ENCODE data around the gene DNAL1.
A peak's percentile ranks its signal among the peaks of the same experiment; 100 is the strongest.

DNAL1 gene

DNA sequence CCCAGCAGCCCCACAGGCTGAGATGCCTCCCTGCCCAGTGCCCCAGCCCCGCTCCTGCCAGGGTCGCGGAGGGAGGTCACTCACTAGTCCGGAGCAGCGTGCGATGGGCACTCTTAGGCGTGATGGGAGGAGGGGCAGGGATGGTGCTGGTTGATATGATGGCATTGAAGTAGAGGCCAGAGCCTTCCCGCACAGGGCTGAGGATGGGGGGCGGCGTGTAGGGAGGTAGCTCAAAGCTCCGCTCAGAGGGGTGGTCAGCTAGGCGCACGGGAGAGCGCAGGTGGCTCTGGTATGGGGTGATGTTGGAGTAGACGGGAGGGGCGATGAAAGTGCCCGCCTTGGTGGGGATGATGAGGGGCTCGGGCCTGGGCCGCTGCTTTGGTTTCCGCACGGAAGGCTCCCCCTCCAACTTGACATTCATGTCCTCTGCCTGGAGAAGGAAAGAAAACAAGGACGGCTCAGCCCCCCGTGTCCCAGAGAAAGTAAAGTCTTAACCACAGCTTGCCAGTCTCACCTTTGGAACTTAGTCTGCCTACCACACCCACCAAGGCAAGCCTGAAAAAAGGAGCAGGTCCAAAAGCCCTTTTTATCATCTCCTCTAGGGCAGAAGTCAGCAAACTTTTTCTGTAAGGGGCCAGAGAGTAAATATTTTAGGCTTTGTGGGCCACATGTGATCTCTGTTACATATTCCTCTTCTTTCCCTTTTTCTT is 84.9 kb downstream of the DNAL1 start:
- H3K4me1 ChIP-seq, result peaks cover 0 to 44% (median 29%) of the 10 kb centered on the region in 4 donors
- no peaks in the 10 kb centered on the region for H3K9me3 ChIP-seq
- H3K4me3 ChIP-seq, result no peak overlapping the region
- TF ChIP-seq CTCF (IDR thresholded peaks at IDR 0.05), result no peak
- DNase-seq, result peak in 1 of 2 donors; percentile 66
- peak overlapping the region; percentile 20 to 84 for H3K27ac ChIP-seq
- peaks cover 34 to 80% (median 60%) of the 10 kb centered on the region in 3 donors for H3K36me3 ChIP-seq
- H3K27me3 ChIP-seq, result no peaks in the 10 kb centered on the region
- intact Hi-C loops (cut with DNase I; ENCODE audit: low total_unique reads), result no loop called here

DNA sequence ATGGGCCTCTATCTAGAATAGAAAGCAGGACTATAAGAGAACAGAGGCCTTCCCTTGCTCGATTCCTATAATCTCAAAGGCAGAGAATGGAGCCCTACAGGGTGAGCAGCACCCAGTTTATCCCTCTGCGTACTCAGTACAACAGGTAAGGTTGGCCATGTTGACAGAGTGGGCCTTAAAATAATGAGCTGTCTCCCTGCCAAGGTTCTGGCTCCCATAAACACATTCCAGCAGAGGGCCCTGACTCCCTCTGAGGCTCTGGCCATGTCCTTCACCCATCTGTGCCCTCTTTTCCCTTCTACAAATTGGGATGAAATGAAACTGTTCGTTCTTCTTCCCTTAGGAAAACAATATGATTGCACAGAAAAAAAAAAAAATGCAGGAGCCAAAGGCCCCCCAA is 86.3 kb downstream of the DNAL1 start:
- no peak for DNase-seq
- no peak for TF ChIP-seq CTCF (IDR thresholded peaks at IDR 0.05)
- Histone ChIP-seq H3K4me1 (peaks cover 0 to 30% (median 16%) of the 10 kb centered on the region in 4 donors), H3K27me3 (no peaks in the 10 kb centered on the region), H3K9me3 (no peaks in the 10 kb centered on the region), H3K4me3 (no peak overlapping the region), H3K27ac (peak overlapping the region in 1 of 2 donors; percentile 24), H3K36me3 (peaks cover 32 to 80% (median 60%) of the 10 kb centered on the region in 3 donors)
- intact Hi-C loops (cut with DNase I; ENCODE audit: low total_unique reads), result no loop called here

DNA sequence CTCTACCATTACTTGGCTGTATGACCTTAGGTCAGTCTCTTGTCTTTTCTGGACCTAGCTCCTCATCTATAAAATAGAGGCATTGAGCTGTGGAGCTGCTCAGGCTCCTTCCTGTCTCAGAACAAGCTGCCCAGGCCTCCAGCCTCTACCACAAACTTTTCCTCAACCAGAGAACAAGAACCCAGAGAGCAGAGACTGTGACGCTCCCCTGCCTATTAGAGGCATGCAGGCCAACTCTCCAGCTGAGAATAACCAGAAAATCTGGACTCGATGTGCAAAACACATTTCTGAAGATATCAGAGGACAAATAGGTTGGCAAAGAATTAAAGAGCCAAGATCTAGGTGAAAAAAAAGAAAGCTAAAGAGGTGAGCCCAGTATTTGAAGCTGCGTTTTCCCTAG is 87.2 kb downstream of the DNAL1 start:
- no peak for DNase-seq
- H3K27ac ChIP-seq, result peak overlapping the region in 1 of 2 donors; percentile 24
- intact Hi-C loops (cut with DNase I; ENCODE audit: low total_unique reads), result no loop called here
- H3K27me3 ChIP-seq, result no peaks in the 10 kb centered on the region
- no peaks in the 10 kb centered on the region for H3K9me3 ChIP-seq
- H3K4me1 ChIP-seq, result peaks cover 0 to 22% (median 12%) of the 10 kb centered on the region in 4 donors
- no peak for TF ChIP-seq CTCF (IDR thresholded peaks at IDR 0.05)
- H3K36me3 ChIP-seq, result peaks cover 29 to 80% (median 58%) of the 10 kb centered on the region in 3 donors
- no peak overlapping the region for H3K4me3 ChIP-seq

- no peak for TF ChIP-seq CTCF (IDR thresholded peaks at IDR 0.05)
- Histone ChIP-seq H3K4me1 (peaks cover 6 to 36% (median 32%) of the 10 kb centered on the region in 4 donors), H3K9me3 (no peaks in the 10 kb centered on the region), H3K27me3 (no peaks in the 10 kb centered on the region), H3K36me3 (peaks cover 31 to 66% (median 51%) of the 10 kb centered on the region in 3 donors), H3K4me3 (no peak overlapping the region), H3K27ac (no peak overlapping the region)
- DNase-seq, result no peak
- intact Hi-C loops (cut with DNase I; ENCODE audit: low total_unique reads), result no loop called here
These were observed 92.1 kb downstream of the DNAL1 start for GRCh38 chr14:73736842-73737241.

GRCh38 chr14:73738518-73739173 is 93.9 kb downstream of the DNAL1 start:
- Histone ChIP-seq H3K27me3 (no peaks in the 10 kb centered on the region), H3K9me3 (no peaks in the 10 kb centered on the region), H3K27ac (peak overlapping the region; percentile 86 to 96), H3K36me3 (peaks cover 31 to 60% (median 49%) of the 10 kb centered on the region in 3 donors), H3K4me3 (no peak overlapping the region), H3K4me1 (peaks cover 16 to 54% (median 50%) of the 10 kb centered on the region in 4 donors)
- TF ChIP-seq CTCF (IDR thresholded peaks at IDR 0.05), result no peak
- DNase-seq, result no peak
- intact Hi-C loops (cut with DNase I; ENCODE audit: low total_unique reads), result no loop called here

All from tibial artery (tissue), 4 donors.